Nephron progenitor cell (in vitro differentiated cells): Measurements from ENCODE around the gene TP53BP2.
"Not testable (repeated sequence)": the region's sequence is repeated elsewhere in the genome, so short reads cannot be mapped to it uniquely, and the experiment has no call there.

Experiments
- DNase-seq: peaks from one replicate; pipeline ENCODE4 v3.0.0; 2021
- H3K27ac Mint-ChIP-seq: 2 replicates; pipeline ENCODE4 v1.8.0; 2021; ENCODE audit warnings: mild to moderate bottlenecking, moderate library complexity, mixed read lengths
- H3K27me3 Mint-ChIP-seq: 2 replicates; pipeline ENCODE4 v1.8.0; 2021; ENCODE audit warnings: mild to moderate bottlenecking, low read depth, mixed read lengths; ENCODE audit not compliant: poor library complexity
- H3K36me3 Mint-ChIP-seq: 2 replicates; pipeline ENCODE4 v1.8.0; 2021; ENCODE audit warnings: low read depth, mixed read lengths
- H3K4me1 Mint-ChIP-seq: 2 replicates; pipeline ENCODE4 v1.8.0; 2021; ENCODE audit warnings: mixed read lengths
- H3K4me3 Mint-ChIP-seq: 2 replicates; pipeline ENCODE4 v1.8.0; 2021; ENCODE audit warnings: mild to moderate bottlenecking, moderate library complexity, mixed read lengths
- H3K9me3 Mint-ChIP-seq: 2 replicates; pipeline ENCODE4 v1.8.0; 2021; ENCODE audit warnings: mild to moderate bottlenecking, moderate library complexity, mixed read lengths
- TF ChIP-seq, protein P1 (sequence below): fragments of 200-600 bp; sonication (generic); IDR thresholded peaks from 2 replicates; pipeline ENCODE4 v1.5.0; 2021; ENCODE audit warnings: antibody characterized with exemption

TP53BP2 gene

DNA sequence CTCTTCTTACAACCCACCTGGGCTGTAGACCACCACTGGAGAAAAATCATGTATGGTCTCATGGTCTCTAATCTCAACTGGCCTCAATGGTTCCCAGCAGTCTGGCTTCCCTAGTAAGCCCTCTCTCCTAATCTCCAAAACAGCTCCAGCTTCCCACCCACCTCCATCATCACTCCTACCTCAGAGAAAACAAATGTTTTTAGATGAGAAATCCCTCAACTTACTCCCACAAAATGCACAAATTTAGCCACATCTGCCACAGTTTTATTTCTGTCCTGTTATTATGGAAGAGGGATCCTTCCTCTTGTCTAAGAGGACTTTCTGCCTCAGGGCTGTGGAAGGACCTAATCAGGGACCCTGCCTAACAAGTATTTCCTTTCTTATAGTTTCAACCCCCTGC, 32.1 kb downstream of the TP53BP2 start:
- Mint-ChIP-seq H3K9me3 (no peaks in the 10 kb centered on the region), H3K27ac (peak overlapping the region; percentile 38), H3K27me3 (no peaks in the 10 kb centered on the region), H3K4me3 (no peak overlapping the region), H3K4me1 (peaks cover 17% of the 10 kb centered on the region), H3K36me3 (peaks cover 75% of the 10 kb centered on the region)
- TF ChIP-seq, protein P1, sequence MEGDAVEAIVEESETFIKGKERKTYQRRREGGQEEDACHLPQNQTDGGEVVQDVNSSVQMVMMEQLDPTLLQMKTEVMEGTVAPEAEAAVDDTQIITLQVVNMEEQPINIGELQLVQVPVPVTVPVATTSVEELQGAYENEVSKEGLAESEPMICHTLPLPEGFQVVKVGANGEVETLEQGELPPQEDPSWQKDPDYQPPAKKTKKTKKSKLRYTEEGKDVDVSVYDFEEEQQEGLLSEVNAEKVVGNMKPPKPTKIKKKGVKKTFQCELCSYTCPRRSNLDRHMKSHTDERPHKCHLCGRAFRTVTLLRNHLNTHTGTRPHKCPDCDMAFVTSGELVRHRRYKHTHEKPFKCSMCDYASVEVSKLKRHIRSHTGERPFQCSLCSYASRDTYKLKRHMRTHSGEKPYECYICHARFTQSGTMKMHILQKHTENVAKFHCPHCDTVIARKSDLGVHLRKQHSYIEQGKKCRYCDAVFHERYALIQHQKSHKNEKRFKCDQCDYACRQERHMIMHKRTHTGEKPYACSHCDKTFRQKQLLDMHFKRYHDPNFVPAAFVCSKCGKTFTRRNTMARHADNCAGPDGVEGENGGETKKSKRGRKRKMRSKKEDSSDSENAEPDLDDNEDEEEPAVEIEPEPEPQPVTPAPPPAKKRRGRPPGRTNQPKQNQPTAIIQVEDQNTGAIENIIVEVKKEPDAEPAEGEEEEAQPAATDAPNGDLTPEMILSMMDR = no peak
- no peak for DNase-seq

DNA sequence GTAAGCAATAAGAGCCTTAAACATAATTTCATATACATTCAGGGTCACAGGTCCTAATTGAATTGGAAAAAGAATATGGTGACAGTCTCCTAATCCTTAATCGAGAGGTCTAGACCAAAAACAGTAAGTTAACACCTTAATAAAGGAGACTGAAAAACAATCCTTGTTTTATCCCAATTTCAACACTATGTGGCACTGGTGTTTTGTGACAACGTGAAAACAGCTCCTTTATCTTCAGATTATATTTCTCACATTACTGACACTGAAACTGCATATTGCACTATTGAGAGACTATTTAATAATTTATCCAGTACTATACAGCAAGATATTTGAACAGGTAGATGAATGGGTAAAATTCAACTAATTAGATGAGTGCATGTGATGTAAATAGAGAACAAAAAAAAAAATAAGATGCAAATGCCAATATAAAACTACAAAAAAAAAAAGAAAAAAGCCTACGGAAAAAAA, 34.1 kb downstream of the TP53BP2 start:
- Mint-ChIP-seq H3K9me3 (peaks cover 9% of the 10 kb centered on the region), H3K4me1 (peaks cover 17% of the 10 kb centered on the region), H3K27me3 (no peaks in the 10 kb centered on the region), H3K27ac (no peak overlapping the region), H3K4me3 (no peak overlapping the region), H3K36me3 (peaks cover 88% of the 10 kb centered on the region)
- TF ChIP-seq, protein P1 = peak; percentile 31
- no peak for DNase-seq

DNA sequence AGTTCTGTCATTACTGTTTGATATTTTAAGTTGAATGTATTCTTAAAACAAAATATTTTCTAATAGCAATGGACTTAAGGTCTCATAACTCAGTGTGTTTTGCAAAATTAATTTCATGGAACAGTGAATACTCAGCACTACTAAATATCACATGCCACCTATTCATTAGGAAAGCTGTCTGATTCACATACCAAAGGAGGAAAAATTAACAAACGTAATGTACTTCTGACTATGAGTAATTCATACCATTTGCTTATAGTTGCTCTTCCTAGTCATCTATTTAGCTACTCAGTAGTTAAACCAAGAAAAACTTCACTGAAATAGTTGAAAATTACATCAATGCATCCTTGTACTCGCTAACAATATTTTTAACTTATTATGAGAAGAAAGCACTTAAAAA, 35.2 kb downstream of the TP53BP2 start:
- Mint-ChIP-seq H3K4me1 (peaks cover 12% of the 10 kb centered on the region), H3K27ac (no peak overlapping the region), H3K36me3 (peaks cover 92% of the 10 kb centered on the region), H3K9me3 (peaks cover 9% of the 10 kb centered on the region), H3K4me3 (no peak overlapping the region), H3K27me3 (no peaks in the 10 kb centered on the region)
- DNase-seq = no peak
- TF ChIP-seq, protein P1 = no peak

DNA sequence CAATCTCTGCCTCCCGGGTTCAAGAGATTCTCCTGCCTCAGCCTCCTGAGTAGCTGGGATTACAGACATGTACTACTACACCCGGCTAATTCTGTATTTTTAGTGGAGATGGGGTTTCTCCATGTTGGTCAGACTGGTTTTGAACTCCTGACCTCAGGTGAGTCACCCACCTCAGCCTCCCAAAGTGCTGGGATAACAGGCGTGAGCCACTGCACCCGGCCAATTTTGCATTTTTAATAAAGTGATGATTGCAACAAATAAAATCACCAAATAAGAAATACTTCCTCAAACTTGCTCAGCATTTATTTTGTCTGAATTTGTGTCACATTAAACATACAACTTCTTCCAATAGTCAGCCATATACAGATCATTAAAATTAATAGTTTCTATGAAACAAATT, 35.8 kb downstream of the TP53BP2 start:
- DNase-seq, H3K27ac Mint-ChIP-seq, H3K4me3 Mint-ChIP-seq, H3K27me3 Mint-ChIP-seq, H3K9me3 Mint-ChIP-seq, H3K4me1 Mint-ChIP-seq: not testable (repeated sequence)
- H3K36me3 Mint-ChIP-seq = peaks cover 91% of the 10 kb centered on the region

DNA sequence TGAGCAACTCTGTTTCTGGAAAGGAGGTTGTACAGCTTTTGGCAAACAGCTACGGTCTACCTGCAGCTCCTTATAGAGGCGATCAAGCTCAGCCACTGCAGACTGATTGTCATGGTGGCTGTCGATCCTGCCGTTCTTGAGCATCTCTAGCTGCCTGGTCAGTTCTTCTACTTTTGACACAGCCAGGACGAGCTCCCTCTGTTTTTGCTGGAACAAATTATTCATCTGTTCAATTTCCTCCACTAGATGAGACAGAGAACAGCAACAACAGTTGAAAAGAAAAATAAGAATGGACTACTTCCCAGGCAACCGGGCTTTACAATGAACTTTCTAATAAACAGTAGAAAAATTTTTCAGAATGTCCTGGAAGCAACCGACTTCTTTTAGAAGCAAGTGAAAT, 42.5 kb downstream of the TP53BP2 start:
- Mint-ChIP-seq H3K27me3 (no peaks in the 10 kb centered on the region), H3K36me3 (peaks cover 88% of the 10 kb centered on the region)

DNA sequence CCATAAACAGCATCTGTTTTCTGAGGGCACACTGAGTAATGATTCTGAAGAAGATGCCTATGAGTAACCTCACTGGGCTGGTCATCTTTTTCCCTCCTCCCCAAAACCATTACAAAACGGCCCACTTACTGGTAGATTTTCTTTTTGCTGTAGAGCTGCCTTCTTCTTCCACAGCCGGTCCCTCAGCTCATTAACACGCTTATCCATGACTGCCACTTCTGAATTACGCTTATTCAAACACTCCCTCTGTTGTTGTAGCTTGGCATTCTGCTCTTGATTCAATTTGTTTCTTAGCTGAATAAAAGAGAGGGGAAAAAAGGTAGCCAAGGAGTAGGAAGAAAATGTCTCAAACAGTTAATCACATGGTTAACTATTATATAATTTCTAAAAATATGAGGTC, 43.1 kb downstream of the TP53BP2 start:
- Mint-ChIP-seq H3K36me3 (peaks cover 88% of the 10 kb centered on the region), H3K4me1 (no peaks in the 10 kb centered on the region), H3K4me3 (no peak overlapping the region), H3K9me3 (peaks cover 5% of the 10 kb centered on the region), H3K27ac (no peak overlapping the region), H3K27me3 (no peaks in the 10 kb centered on the region)
- TF ChIP-seq, protein P1 = no peak
- no peak for DNase-seq

More for the DNA sequence above, 42.5 kb downstream of the TP53BP2 start:
- H3K4me3 Mint-ChIP-seq = no peak overlapping the region
- no peak for DNase-seq
- TF ChIP-seq, protein P1 = no peak
- H3K9me3 Mint-ChIP-seq = peaks cover 9% of the 10 kb centered on the region
- H3K27ac Mint-ChIP-seq = no peak overlapping the region
- H3K4me1 Mint-ChIP-seq = no peaks in the 10 kb centered on the region
